Activated T-helper 17 cell treated with anti-CD3 and anti-CD28 coated beads, Interleukin-2, amount 50 U/mL, for 72 hours (primary cell): ENCODE measurements around the gene JPH3. TPM values are rescaled to one million over a fixed set of nuclear protein-coding genes. Genes with fewer than 3 reads are reported as not detected.

ENCODE experiments used
- ATAC-seq: fragments of 150-1000 bp; cut with Tn5 transposase; replicated peaks from 2 replicates; pipeline ENCODE4 v1.10.0; 2021; ENCODE audit warnings: mild to moderate bottlenecking, moderate library complexity
- H3K27ac Mint-ChIP-seq: one replicate; pipeline ENCODE4 v1.8.0; 2022; ENCODE audit warnings: mixed read lengths
- H3K27me3 Mint-ChIP-seq: one replicate; pipeline ENCODE4 v1.8.0; 2022; ENCODE audit warnings: mixed read lengths
- H3K36me3 Mint-ChIP-seq: one replicate; pipeline ENCODE4 v1.8.0; 2022; ENCODE audit warnings: low read depth, mild to moderate bottlenecking, mixed read lengths
- H3K4me1 Mint-ChIP-seq: one replicate; pipeline ENCODE4 v1.8.0; 2022; ENCODE audit warnings: mixed read lengths
- H3K4me3 Mint-ChIP-seq: one replicate; pipeline ENCODE4 v1.8.0; 2022; ENCODE audit warnings: mild to moderate bottlenecking, mixed read lengths
- H3K9me3 Mint-ChIP-seq: one replicate; pipeline ENCODE4 v1.8.0; 2022; ENCODE audit warnings: mixed read lengths
- total RNA-seq, 2 donors: library from RNA; stranded (reverse); gene quantifications; one replicate each; pipeline ENCODE4 v1.2.3, GENCODE V29; 2022

The JPH3 gene
- total RNA-seq, 2 donors from 2014 or later: 0.09 TPM; not detected in 1

- ATAC-seq: no peak
- H3K9me3 Mint-ChIP-seq: no peaks in the 10 kb centered on the region
- H3K27me3 Mint-ChIP-seq: peaks cover 37% of the 10 kb centered on the region
- no peak overlapping the region for H3K4me3 Mint-ChIP-seq
- no peaks in the 10 kb centered on the region for H3K4me1 Mint-ChIP-seq
- no peaks in the 10 kb centered on the region for H3K36me3 Mint-ChIP-seq
- no peak overlapping the region for H3K27ac Mint-ChIP-seq
These were observed 18.7 kb upstream of the JPH3 start for GRCh38 chr16:87583453-87584131.

- H3K4me3 Mint-ChIP-seq: no peak overlapping the region
- no peaks in the 10 kb centered on the region for H3K36me3 Mint-ChIP-seq
- ATAC-seq: no peak
- H3K9me3 Mint-ChIP-seq: no peaks in the 10 kb centered on the region
- H3K4me1 Mint-ChIP-seq: no peaks in the 10 kb centered on the region
- H3K27ac Mint-ChIP-seq: no peak overlapping the region
- peaks cover 37% of the 10 kb centered on the region for H3K27me3 Mint-ChIP-seq
These were observed 18.0 kb upstream of the JPH3 start for GRCh38 chr16:87584271-87584670.

- Mint-ChIP-seq H3K27ac (no peak overlapping the region), H3K4me1 (no peaks in the 10 kb centered on the region)
- no peak for ATAC-seq
These were observed 17.3 kb upstream of the JPH3 start for GRCh38 chr16:87584975-87585374.

GRCh38 chr16:87585442-87586200, 16.7 kb upstream of the JPH3 start:
- Mint-ChIP-seq H3K9me3 (no peaks in the 10 kb centered on the region), H3K27ac (no peak overlapping the region), H3K4me1 (no peaks in the 10 kb centered on the region), H3K27me3 (peaks cover 38% of the 10 kb centered on the region), H3K36me3 (no peaks in the 10 kb centered on the region), H3K4me3 (no peak overlapping the region)
- no peak for ATAC-seq

More at GRCh38 chr16:87584975-87585374, 17.3 kb upstream of the JPH3 start:
- no peaks in the 10 kb centered on the region for H3K9me3 Mint-ChIP-seq
- H3K4me3 Mint-ChIP-seq: no peak overlapping the region
- H3K27me3 Mint-ChIP-seq: peaks cover 35% of the 10 kb centered on the region
- H3K36me3 Mint-ChIP-seq: no peaks in the 10 kb centered on the region

GRCh38 chr16:87586201-87586782, 16.0 kb upstream of the JPH3 start:
- peaks cover 40% of the 10 kb centered on the region for H3K27me3 Mint-ChIP-seq
- no peak for ATAC-seq
- H3K4me1 Mint-ChIP-seq: no peaks in the 10 kb centered on the region

GRCh38 chr16:87587636-87588035, 14.7 kb upstream of the JPH3 start:
- Mint-ChIP-seq H3K27ac (no peak overlapping the region), H3K4me1 (no peaks in the 10 kb centered on the region)

More at GRCh38 chr16:87586201-87586782, 16.0 kb upstream of the JPH3 start:
- Mint-ChIP-seq H3K27ac (no peak overlapping the region), H3K4me3 (no peak overlapping the region), H3K9me3 (no peaks in the 10 kb centered on the region), H3K36me3 (no peaks in the 10 kb centered on the region)

GRCh38 chr16:87592018-87592712, 10.1 kb upstream of the JPH3 start:
- Mint-ChIP-seq H3K9me3 (no peaks in the 10 kb centered on the region), H3K36me3 (no peaks in the 10 kb centered on the region), H3K4me1 (no peaks in the 10 kb centered on the region), H3K27ac (no peak overlapping the region), H3K4me3 (peak overlapping the region; percentile 30), H3K27me3 (peaks cover 27% of the 10 kb centered on the region)
- ATAC-seq: peak; percentile 54

More at GRCh38 chr16:87587636-87588035, 14.7 kb upstream of the JPH3 start:
- Mint-ChIP-seq H3K4me3 (no peak overlapping the region), H3K27me3 (peaks cover 43% of the 10 kb centered on the region), H3K36me3 (no peaks in the 10 kb centered on the region), H3K9me3 (no peaks in the 10 kb centered on the region)
- no peak for ATAC-seq

GRCh38 chr16:87593710-87594258, 8.5 kb upstream of the JPH3 start:
- no peaks in the 10 kb centered on the region for H3K36me3 Mint-ChIP-seq
- no peaks in the 10 kb centered on the region for H3K4me1 Mint-ChIP-seq
- H3K27ac Mint-ChIP-seq: no peak overlapping the region
- peaks cover 27% of the 10 kb centered on the region for H3K27me3 Mint-ChIP-seq
- ATAC-seq: no peak
- H3K4me3 Mint-ChIP-seq: no peak overlapping the region
- no peaks in the 10 kb centered on the region for H3K9me3 Mint-ChIP-seq

GRCh38 chr16:87595712-87596111, 6.6 kb upstream of the JPH3 start:
- Mint-ChIP-seq H3K27me3 (peaks cover 28% of the 10 kb centered on the region), H3K4me3 (no peak overlapping the region), H3K27ac (no peak overlapping the region), H3K9me3 (peaks cover 3% of the 10 kb centered on the region), H3K36me3 (no peaks in the 10 kb centered on the region), H3K4me1 (no peaks in the 10 kb centered on the region)
- no peak for ATAC-seq

- H3K9me3 Mint-ChIP-seq: peaks cover 3% of the 10 kb centered on the region
- H3K27me3 Mint-ChIP-seq: peaks cover 24% of the 10 kb centered on the region
- no peak overlapping the region for H3K27ac Mint-ChIP-seq
- no peak for ATAC-seq
- no peaks in the 10 kb centered on the region for H3K36me3 Mint-ChIP-seq
- H3K4me1 Mint-ChIP-seq: no peaks in the 10 kb centered on the region
- no peak overlapping the region for H3K4me3 Mint-ChIP-seq
These were observed 4.9 kb upstream of the JPH3 start for GRCh38 chr16:87597324-87597830.

GRCh38 chr16:87598431-87598830, 3.9 kb upstream of the JPH3 start:
- Mint-ChIP-seq H3K4me1 (no peaks in the 10 kb centered on the region), H3K27ac (no peak overlapping the region), H3K27me3 (peaks cover 25% of the 10 kb centered on the region), H3K36me3 (no peaks in the 10 kb centered on the region), H3K9me3 (peaks cover 3% of the 10 kb centered on the region), H3K4me3 (no peak overlapping the region)
- ATAC-seq: no peak

- Mint-ChIP-seq H3K4me3 (no peak overlapping the region), H3K27ac (no peak overlapping the region), H3K36me3 (no peaks in the 10 kb centered on the region), H3K4me1 (no peaks in the 10 kb centered on the region), H3K27me3 (peaks cover 31% of the 10 kb centered on the region), H3K9me3 (peaks cover 3% of the 10 kb centered on the region)
- no peak for ATAC-seq
These were observed 2.1 kb upstream of the JPH3 start for GRCh38 chr16:87600246-87600645.

GRCh38 chr16:87601401-87601981, 817 bp upstream of the JPH3 start:
- H3K36me3 Mint-ChIP-seq: no peaks in the 10 kb centered on the region
- H3K27ac Mint-ChIP-seq: no peak overlapping the region
- H3K4me1 Mint-ChIP-seq: no peaks in the 10 kb centered on the region
- no peak for ATAC-seq
- peaks cover 33% of the 10 kb centered on the region for H3K27me3 Mint-ChIP-seq
- H3K4me3 Mint-ChIP-seq: peak overlapping the region; percentile 14
- H3K9me3 Mint-ChIP-seq: peaks cover 3% of the 10 kb centered on the region
